NCI-H146 treated with DMSO at 0.1 percent for 48 hours (cell line): ENCODE results near the gene DHX30.
"Not testable (repeated sequence)": the region's sequence is repeated elsewhere in the genome, so short reads cannot be mapped to it uniquely, and the experiment has no call there.

Experiments used
- DNase-seq: peaks from one replicate; lab custom pipeline; 2025; ENCODE audit not compliant: unreplicated experiment; lab: John Stamatoyannopoulos, UW

The DHX30 gene

GRCh38 chr3:47803480-47804025, 615 bp downstream of the DHX30 start:
- DNase-seq = peak; percentile 27

DNA sequence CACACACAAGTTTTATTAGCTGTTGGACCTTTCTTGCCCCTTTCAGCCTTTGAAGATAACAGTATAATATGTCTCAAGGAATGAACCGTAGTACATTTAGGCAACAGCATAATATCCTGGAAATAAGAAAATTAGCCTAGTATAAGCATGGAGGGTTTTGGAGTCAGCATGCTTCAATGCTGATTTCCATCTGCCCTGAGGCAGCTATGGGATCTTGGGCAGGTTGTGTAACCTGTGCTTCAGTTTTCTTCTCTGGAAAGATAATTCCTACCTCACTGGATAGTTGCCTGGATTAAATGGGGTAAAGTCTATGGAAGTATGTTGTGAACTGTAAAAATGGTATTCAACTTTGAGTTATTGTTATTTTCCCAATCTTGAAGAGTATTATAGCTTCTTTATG, 1.6 kb downstream of the DHX30 start:
- DNase-seq = no peak

GRCh38 chr3:47813551-47814177, 10.7 kb downstream of the DHX30 start:
- no peak for DNase-seq

DNA sequence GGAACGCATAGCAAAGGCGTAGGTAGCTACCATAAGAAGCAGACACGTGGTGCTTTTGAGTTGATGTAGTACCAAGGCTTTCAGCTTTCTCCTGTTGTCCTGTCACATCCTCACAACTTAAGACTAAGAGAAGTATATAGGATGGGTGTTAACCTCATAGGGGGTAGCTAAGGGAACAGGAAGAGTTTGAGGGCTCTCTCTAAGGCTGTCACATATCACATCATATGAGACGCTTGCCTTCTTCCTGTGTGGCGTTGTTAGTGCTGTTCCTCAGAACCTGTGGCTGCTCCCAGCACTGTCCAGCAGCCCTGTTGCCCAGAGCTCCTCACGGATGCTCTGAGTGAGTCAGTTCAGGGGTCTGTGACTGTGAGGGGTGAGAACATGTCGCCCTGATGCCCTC, 14.7 kb downstream of the DHX30 start:
- no peak for DNase-seq

- DNase-seq = peak; percentile 47
Measured at GRCh38 chr3:47824541-47825473, 21.9 kb downstream of the DHX30 start.

DNA sequence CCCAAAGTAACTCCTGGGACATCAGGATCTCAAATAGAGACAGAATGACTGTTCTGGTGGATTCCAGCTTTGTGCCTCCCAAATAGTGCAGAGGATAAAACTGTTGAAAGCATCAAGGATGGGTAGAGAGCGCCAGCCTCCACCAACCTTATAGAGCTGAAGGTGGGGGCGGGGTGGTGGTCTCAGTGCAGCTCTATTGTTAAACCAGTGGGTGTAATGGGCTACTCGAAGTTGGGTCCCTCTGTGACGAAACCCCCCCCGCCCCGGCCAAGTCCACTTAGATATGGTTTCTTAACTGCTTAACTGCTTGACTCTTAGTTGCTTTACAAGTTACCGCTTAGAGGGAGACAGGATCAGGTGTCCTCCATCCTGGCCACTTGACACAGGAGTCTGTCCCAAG, 22.7 kb downstream of the DHX30 start:
- DNase-seq = no peak

GRCh38 chr3:47829482-47829881, 26.5 kb downstream of the DHX30 start:
- DNase-seq = not testable (repeated sequence)

DNA sequence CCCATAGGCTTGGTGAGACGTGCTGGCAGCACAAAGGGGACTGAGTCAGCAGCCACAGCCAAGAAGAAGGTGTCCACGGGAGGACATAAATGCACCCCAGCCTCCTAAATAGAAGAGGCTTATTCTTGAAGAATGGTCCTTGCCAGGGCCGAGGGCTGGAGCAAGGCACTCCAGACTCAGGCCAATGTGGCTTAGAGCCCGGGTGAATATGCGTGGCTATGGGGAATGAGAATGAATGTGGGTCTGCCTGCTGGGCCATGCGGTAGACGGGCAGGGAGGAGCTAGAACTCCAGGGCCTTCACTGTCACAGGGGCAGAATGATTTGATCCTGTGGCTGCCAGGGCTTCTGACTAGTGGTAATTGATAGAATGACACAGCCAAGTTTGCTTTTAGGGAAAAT, 34.0 kb downstream of the DHX30 start:
- no peak for DNase-seq

GRCh38 chr3:47838503-47838902, 35.6 kb downstream of the DHX30 start:
- no peak for DNase-seq

- no peak for DNase-seq
Measured at GRCh38 chr3:47841786-47842349, 38.9 kb downstream of the DHX30 start.

DNA sequence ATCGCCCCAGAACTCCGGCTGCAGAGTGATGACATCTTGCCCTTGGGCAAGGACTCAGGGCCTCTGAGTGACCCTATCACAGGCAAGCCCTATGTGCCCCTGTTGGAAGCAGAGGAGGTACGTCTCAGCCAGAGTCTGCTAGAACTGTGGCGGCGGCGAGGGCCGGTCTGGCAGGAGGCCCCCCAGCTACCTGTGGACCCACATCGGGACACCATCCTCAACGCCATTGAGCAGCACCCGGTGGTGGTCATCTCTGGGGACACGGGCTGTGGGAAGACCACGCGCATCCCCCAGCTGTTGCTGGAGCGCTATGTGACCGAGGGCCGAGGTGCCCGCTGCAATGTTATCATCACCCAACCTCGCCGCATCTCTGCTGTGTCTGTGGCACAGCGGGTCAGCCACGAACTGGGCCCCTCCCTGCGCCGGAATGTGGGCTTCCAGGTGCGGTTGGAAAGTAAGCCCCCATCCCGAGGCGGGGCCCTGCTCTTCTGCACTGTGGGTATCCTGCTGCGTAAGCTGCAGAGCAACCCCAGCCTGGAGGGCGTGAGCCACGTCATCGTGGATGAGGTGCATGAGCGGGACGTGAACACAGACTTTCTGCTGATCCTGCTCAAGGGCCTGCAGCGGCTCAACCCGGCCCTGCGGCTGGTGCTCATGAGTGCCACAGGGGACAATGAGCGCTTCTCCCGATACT, 43.4 kb downstream of the DHX30 start:
- DNase-seq = no peak

DNA sequence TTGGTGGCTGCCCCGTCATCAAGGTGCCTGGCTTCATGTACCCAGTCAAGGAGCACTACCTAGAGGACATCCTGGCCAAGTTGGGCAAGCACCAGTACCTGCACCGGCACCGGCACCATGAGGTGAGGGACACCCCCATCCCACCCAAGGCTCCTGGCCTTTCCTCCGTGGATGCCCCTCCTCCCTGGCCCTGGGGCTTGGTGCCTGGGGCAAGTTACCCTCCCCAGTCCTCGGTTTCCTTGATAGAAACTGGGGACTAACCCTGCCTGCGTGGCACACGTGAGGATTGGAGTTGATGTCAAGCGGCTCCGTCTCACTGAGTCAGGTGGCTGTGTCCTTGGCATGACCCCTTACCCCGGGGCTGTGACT, 43.9 kb downstream of the DHX30 start:
- no peak for DNase-seq

DNA sequence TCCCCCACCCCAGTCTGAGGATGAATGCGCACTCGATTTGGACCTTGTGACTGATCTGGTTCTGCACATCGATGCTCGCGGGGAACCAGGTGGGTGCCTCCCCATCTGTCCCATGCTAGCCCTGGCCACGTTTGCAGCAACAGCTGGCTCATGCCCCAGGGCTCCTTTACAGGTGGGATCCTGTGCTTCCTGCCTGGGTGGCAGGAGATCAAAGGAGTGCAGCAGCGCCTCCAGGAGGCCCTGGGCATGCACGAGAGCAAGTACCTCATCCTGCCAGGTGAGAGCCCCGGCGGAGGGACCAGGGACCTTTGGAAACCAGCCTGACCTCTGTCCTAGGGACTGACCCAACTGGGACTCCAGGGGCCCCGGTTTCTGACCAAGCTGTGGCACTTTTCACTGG, 44.3 kb downstream of the DHX30 start:
- no peak for DNase-seq

GRCh38 chr3:47847801-47848518, 45.0 kb downstream of the DHX30 start:
- no peak for DNase-seq

DNA sequence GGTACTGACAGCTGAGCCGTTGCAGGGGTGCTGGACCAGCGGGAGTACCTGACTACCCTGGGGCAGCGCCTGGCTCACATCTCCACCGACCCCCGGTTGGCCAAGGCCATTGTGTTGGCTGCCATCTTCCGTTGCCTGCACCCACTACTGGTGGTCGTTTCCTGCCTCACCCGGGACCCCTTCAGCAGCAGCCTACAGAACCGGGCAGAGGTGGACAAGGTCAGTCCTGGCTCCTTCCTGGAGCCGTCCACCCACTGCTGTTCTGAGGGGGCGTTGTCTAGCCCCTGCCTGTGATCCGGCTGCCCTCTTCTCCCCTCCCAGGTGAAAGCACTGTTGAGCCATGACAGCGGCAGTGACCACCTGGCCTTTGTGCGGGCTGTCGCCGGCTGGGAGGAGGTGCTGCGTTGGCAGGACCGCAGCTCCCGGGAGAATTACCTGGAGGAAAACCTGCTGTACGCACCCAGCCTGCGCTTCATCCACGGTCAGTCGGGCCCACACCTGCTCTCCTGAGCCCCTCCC, 45.7 kb downstream of the DHX30 start:
- DNase-seq = no peak

- DNase-seq = no peak
Measured at GRCh38 chr3:47849186-47849698, 46.3 kb downstream of the DHX30 start.

DNA sequence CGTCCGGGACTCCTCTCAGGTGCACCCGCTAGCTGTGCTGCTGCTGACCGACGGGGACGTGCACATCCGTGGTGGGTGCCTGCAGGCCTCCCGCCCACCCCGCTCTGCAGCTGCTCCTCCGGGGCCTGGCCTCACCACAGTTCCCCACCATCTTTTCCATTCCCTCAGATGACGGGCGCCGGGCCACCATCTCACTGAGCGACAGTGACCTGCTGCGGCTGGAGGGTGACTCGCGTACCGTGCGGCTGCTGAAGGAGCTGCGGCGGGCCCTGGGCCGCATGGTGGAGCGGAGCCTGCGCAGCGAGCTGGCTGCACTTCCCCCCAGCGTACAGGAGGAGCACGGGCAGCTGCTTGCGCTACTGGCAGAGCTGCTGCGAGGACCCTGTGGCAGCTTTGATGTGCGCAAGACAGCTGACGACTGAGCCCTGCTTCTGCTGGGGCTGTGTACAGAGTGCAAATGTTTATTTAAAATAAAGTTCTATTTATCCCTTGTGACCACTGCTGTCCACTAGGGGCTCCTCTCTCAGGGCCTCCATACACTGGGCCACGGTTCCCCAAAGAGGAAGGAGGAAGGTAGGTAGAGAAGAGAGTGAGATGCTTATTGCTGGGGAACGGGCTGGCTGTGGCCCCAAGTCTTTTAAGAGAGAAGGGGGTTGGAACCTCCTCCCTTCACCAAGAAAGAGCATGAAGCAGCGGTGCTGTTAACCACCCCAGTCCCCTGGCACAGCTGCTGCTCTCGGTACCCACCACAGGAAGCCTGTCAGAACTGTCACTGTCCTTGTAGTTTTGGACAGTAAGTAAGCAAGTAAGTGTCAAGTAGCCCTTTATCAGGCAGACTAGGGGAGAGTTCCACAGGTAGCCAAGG, 47.0 kb downstream of the DHX30 start:
- DNase-seq = no peak

DNA sequence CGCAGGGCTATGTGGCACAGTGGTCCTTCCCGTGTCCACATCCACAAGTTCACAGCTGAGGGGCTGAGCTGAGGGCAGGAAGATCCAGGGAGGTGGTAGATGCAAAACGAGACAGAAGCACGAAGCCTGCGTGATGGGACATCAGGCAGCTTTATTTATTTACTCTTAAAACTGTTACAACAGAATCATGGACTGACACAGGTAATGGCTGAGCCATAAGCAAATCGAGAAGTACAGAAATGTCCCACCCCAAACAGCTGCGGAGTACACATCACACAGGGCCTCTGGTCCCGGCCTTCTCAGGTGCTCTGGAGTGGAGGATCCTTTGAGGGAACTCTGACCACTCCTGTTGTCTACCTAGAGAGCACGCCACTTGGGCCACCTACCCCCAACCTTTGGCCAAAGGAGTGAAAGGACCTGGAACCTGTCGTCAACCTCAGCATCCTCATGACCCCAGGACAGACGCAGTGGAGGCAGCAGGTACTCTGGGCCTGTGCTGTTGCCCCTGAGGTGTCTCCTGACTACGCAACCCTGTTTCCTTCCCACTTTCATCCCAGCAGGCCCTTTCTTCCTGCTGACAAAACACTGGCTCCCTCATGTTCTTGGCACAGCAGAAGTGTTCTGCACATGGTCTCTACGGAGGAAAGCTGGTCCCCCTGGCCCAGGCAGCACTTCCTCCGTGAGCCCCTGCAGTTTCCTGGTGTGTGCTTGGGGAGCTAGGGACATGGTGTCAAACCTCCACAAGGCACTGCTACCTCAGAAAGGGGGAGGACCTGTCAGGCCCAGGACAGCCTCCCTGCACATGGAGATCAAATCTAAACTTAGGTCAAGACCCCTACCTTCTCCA, 47.8 kb downstream of the DHX30 start:
- DNase-seq = no peak
